Neural progenitor cell (in vitro differentiated cells): Measurements from ENCODE around the gene EPHB1.

ENCODE experiments used
- EZH2 ChIP-seq: fragments of 200-600 bp; sonication (generic); IDR thresholded peaks from 2 replicates; pipeline ENCODE4 v1.6.1; 2017; ENCODE audit warnings: antibody characterized with exemption, mild to moderate bottlenecking, moderate library complexity
- EZH2phosphoT487 ChIP-seq: fragments of 200-600 bp; sonication (generic); IDR thresholded peaks from 2 replicates; pipeline ENCODE4 v1.6.1; 2017; ENCODE audit warnings: antibody characterized with exemption
- TF ChIP-seq, protein P1 (sequence below): fragments of 200-600 bp; sonication (generic); IDR thresholded peaks from 2 replicates; pipeline ENCODE4 v1.5.1; 2017; ENCODE audit warnings: antibody characterized with exemption, mild to moderate bottlenecking

DNA sequence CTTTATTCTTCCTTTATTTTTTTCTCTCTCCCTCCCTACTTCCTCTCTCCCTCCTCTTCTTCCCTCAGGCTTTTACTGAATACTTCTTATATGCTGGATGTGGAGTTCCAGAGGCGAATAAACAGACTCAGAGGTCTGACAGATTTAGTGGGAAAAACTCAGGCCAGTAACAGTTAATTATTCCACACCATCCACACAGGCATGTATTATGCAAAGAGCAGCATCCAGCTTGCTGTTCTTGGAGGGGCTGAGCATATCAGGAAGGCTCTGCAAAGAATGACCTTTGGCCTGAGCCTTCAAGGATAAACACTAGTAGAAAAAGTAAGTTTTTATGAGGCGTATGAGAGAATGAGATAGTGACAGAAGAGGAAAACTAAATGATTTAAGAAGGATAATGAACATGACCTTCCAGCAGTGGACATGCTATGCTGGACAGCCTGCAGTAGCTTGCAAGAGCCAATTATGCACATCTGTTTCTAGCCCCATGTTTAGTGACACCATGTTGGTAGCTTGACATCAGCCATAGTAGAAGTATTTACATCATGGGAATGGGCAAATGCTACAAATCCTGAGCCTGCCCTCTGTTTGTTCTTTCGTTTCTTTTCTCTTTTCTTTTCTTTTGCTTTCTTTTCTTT, 387.4 kb downstream of the EPHB1 start:
- TF ChIP-seq, protein P1, sequence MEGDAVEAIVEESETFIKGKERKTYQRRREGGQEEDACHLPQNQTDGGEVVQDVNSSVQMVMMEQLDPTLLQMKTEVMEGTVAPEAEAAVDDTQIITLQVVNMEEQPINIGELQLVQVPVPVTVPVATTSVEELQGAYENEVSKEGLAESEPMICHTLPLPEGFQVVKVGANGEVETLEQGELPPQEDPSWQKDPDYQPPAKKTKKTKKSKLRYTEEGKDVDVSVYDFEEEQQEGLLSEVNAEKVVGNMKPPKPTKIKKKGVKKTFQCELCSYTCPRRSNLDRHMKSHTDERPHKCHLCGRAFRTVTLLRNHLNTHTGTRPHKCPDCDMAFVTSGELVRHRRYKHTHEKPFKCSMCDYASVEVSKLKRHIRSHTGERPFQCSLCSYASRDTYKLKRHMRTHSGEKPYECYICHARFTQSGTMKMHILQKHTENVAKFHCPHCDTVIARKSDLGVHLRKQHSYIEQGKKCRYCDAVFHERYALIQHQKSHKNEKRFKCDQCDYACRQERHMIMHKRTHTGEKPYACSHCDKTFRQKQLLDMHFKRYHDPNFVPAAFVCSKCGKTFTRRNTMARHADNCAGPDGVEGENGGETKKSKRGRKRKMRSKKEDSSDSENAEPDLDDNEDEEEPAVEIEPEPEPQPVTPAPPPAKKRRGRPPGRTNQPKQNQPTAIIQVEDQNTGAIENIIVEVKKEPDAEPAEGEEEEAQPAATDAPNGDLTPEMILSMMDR, result no peak
- no peak for TF ChIP-seq EZH2
- no peak for TF ChIP-seq EZH2phosphoT487
